GM20431 (cell line): ENCODE results near the gene DESI2.
"Not testable (repeated sequence)": the region's sequence is repeated elsewhere in the genome, so short reads cannot be mapped to it uniquely, and the experiment has no call there.

Experiments used
- in situ Hi-C: fragments of 300-500 bp; cut with MseI, MboI; formaldehyde crosslinking; loops from one replicate; pipeline ENCODE4 v1.15.0; 2020; ENCODE audit warnings: low sequenced_read_pairs; ENCODE audit not compliant: unreplicated experiment

The DESI2 gene

DNA sequence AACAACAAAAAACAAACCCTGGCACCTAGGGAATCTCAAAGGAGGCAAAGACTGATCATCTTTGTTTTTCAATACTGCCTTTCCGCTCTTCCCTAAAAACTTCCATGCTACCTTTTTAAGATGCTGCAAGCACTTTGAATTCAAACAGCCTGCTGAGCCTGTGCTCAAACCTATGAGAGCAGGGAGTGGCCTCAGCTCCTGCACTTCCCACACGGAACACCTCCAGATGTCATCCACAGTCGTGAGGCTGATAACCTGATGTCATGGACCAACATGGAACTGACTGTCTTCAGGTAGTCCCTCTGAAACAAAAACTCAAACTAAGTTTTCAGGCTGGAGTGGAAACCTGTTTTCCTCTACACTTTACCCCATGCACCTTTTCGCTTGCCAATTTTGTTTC is 46.8 kb downstream of the DESI2 start:
- in situ Hi-C loops, result no loop called here

DNA sequence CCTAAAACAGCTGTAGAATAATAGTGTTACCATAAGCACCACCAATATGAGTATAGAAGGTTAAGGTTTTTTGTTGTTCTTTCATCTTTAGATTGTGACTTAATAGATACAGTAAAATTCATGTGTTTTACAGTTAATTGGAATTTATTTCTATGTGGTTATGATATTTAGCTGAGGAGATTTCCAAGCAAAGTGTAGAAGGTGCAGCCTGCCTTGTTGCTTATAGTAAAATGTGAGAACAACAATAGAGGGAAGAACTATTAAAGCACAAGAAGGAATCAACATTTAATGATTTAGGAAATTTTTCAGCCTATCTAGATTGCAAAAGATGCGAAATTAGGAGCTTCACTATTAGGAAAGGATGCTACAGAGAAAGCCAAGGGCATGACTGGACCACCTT is 47.9 kb downstream of the DESI2 start:
- in situ Hi-C loops, result no loop called here

DNA sequence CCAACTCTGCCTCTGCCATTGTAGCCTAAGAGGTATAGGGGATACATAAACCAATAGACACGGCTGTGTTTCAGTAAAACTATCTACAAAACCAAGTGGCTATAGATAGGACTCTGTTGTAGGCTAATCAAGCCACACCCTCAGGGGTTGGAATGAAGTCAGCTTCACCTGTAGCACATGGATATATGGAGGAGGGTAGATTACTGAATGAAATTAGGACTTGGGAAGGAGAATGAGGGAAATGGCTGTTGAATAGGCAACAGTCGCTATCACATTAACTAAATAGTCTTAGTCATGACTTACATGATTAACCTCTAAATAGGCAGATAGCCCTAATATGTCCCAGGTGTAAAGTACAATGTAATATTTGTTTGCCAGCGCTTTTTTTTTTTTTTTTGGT is 49.7 kb downstream of the DESI2 start:
- in situ Hi-C loops, result no loop called here

GRCh38 chr1:244704107-244704506 is 51.2 kb downstream of the DESI2 start:
- in situ Hi-C loops, result no loop called here

- in situ Hi-C loops, result no loop called here
Observed at GRCh38 chr1:244705261-244706234, 52.6 kb downstream of the DESI2 start.

- in situ Hi-C loops, result no loop called here
Observed at GRCh38 chr1:244709076-244709475, 56.1 kb downstream of the DESI2 start.

- in situ Hi-C loops, result no loop called here
Observed at GRCh38 chr1:244709476-244710368, 56.8 kb downstream of the DESI2 start.

DNA sequence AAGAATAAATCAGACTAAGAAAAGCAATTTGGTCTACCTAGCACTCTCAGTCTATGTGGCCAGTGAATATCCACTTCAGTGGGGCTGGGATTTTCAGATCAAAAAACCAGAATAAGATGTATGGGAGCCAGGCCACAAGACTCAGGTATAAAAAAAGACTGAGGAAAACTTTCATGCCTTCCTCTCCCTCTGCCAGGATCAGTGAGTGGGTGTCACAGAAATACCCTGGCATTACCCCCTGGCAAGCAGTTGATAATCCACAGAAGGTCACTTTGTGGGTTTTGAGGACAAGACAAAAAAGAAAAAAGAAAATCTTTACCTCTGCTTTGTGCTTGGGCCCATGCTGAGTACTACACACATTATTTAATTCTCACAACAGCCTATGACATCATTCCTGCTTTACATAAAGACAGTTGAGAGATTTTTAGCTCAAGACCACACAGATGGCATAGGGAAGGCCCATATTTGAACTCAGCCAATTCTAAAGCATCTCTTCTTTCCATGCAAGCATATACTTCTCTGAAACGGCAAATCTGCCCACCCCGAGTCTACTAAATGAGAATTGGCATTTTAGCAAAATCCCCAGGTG is 57.6 kb downstream of the DESI2 start:
- in situ Hi-C loops, result no loop called here

DNA sequence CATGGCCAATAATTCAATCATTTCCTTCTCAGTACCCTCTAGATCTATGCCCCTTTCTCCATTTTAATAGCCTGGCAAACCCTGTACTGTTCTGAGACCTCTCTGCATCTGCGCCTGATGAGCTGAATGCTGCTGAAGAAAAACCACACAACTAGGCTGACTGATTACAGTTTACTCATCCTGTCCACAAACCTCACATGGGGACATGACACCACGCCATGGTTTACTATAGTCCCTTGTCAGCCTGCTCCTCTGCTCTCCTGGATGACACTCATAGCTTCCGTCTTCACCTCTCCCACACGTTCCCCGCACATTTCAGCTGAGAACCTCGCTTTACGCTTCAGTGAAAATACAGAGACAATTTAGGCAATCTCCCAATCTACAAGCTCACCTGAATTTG is 59.7 kb downstream of the DESI2 start:
- in situ Hi-C loops, result no loop called here

DNA sequence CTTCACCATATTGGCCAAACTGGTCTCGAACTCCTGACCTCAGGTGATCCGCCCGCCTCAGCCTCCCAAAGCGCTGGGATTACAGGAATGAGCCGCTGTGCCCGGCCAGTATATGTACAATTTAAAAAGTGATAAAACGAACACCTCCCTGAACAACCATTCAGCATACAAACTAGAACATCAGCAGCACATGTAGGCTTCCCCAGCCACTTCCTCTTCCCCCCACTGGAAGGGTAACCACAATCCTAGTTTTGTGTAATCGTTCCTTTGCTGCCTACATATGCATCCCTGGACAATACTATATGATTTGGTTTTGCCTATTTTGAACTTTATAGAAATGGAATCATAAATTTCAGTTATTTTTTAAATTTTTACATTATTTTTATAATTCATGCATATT is 60.4 kb downstream of the DESI2 start:
- in situ Hi-C loops, result no loop called here

- in situ Hi-C loops, result no loop called here
Observed at GRCh38 chr1:244727871-244728474, 75.0 kb downstream of the DESI2 start.

GRCh38 chr1:244730153-244730933 is 77.4 kb downstream of the DESI2 start:
- in situ Hi-C loops, result no loop called here

- in situ Hi-C loops, result no loop called here
Observed at GRCh38 chr1:244730934-244731434, 78.1 kb downstream of the DESI2 start.

GRCh38 chr1:244731651-244732050 is 78.7 kb downstream of the DESI2 start:
- in situ Hi-C loops, result no loop called here

GRCh38 chr1:244732851-244733450 is 80.0 kb downstream of the DESI2 start:
- in situ Hi-C loops, result no loop called here

DNA sequence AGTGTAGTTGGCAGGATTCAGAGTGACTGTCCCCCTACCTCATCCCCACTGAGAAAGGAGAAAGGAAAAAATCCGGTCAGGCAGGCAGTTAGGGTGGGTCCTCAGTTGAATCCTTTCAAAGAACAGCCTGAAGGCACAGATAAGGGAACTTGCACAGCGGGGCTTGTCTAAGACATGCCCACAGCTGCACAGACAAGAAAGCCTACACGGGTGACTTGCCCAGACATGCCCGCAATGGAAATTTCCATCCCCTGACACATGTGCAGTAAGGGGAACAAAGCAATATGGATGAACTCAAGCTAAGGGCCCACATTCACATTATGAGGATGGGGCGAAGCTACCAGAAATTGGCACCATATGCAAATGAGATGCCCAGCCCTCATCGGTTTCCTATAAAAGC is 82.5 kb downstream of the DESI2 start:
- in situ Hi-C loops, result no loop called here

- in situ Hi-C loops, result no loop called here
Observed at GRCh38 chr1:244735876-244736561, 83.1 kb downstream of the DESI2 start.

DNA sequence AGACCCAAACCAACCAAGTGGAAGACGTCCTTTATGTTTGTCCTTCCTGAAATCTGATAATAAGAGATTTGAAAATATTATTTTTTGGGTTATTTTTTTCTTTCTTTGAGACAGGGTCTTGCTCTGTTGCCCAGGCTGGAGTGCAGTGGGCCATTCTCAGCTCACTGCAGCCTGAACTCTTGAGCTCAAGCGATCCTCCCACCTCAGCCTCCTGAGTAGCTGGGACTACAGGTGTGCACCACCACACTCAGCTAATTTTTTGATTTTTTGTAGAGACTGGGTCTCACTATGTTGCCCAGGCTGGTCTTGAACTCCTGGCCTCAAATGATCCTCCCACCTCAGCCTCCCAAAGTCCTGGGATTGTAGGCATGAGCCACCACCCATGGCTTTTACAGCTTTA is 86.2 kb downstream of the DESI2 start:
- in situ Hi-C loops, result not testable (repeated sequence)
